IMR-90 (cell line): Measurements from ENCODE around the gene PRR16. TPM values are rescaled to one million over a fixed set of nuclear protein-coding genes. Genes with fewer than 3 reads are reported as not detected.

Experiments
- ATAC-seq: fragments of 200-7000 bp; cut with Tn5 transposase; 2 replicates; pipeline ENCODE4 v1.9.1; 2020; ENCODE audit warnings: low read depth, mild to moderate bottlenecking, moderate library complexity
- BruUV-seq: library from RNA; stranded (reverse); fragments of 400-500 nt; replicated peaks from 2 replicates; lab custom pipeline; 2021; lab: Mats Ljungman, UMichigan
- CTCF ChIA-PET: fragments of 300-600 bp; formaldehyde crosslinking; extraction: SDS; loops from one replicate; lab custom pipeline; 2021; ENCODE audit warnings: antibody characterized with exemption; lab: Yijun Ruan, JAX
- POLR2A ChIA-PET: fragments of 300-600 bp; sonication (Branson Sonifier 250); formaldehyde crosslinking; loops from one replicate; lab custom pipeline; 2022; ENCODE audit warnings: antibody characterized with exemption; ENCODE audit not compliant: unreplicated experiment; lab: Charles Lee
- DNase-seq: peaks from one replicate; pipeline ENCODE4 v3.0.0; 2013
- H2AFZ ChIP-seq: replicated peaks from 2 replicates; pipeline ENCODE3; 2013; ENCODE audit warnings: low read length, mild to moderate bottlenecking; ENCODE audit not compliant: poor library complexity
- H2AK5ac ChIP-seq: 2 replicates; pipeline ENCODE4 v1.6.1; 2013; ENCODE audit warnings: low read depth, low read length, inconsistent platforms
- H2AK9ac ChIP-seq: replicated peaks from 2 replicates; pipeline ENCODE3; 2013; ENCODE audit warnings: mild to moderate bottlenecking, low read depth, low read length, moderate library complexity; ENCODE audit not compliant: poor library complexity
- H2BK120ac ChIP-seq: 2 replicates; pipeline ENCODE4 v1.6.1; 2013; ENCODE audit warnings: low read depth, low read length, inconsistent platforms
- H2BK15ac ChIP-seq: 3 replicates; pipeline ENCODE4 v1.6.1; 2013; ENCODE audit warnings: low read depth, low read length, inconsistent platforms
- H2BK20ac ChIP-seq: 2 replicates; pipeline ENCODE4 v1.6.1; 2013; ENCODE audit warnings: low read depth, mild to moderate bottlenecking, inconsistent platforms, low read length, moderate library complexity
- H2BK5ac ChIP-seq: 2 replicates; pipeline ENCODE4 v1.6.1; 2013; ENCODE audit warnings: mild to moderate bottlenecking, low read depth, low read length, inconsistent platforms; ENCODE audit not compliant: poor library complexity, severe bottlenecking
- H3K14ac ChIP-seq: replicated peaks from 2 replicates; pipeline ENCODE4 v1.6.1; 2013; ENCODE audit warnings: low read depth, low read length, inconsistent platforms
- H3K18ac ChIP-seq: 2 replicates; pipeline ENCODE4 v1.6.1; 2013; ENCODE audit warnings: low read depth, low read length, control low read depth
- H3K23ac ChIP-seq: 2 replicates; pipeline ENCODE4 v1.6.1; 2013; ENCODE audit warnings: low read depth, low read length, inconsistent platforms
- H3K27ac ChIP-seq: 2 replicates; pipeline ENCODE4 v1.5.1; 2013; ENCODE audit warnings: mild to moderate bottlenecking, control low read depth, low read length; ENCODE audit not compliant: insufficient read depth
- H3K27me3 ChIP-seq: 2 replicates; pipeline ENCODE4 v1.6.1; 2013; ENCODE audit warnings: low read length; ENCODE audit not compliant: control insufficient read depth, insufficient read depth
- H3K36me3 ChIP-seq: 2 replicates; pipeline ENCODE4 v1.6.1; 2013; ENCODE audit warnings: low read length, mixed read lengths; ENCODE audit not compliant: control insufficient read depth, insufficient read depth
- H3K4ac ChIP-seq: 2 replicates; pipeline ENCODE4 v1.6.1; 2013; ENCODE audit warnings: low read depth, low read length, inconsistent platforms
- H3K4me1 ChIP-seq: 2 replicates; pipeline ENCODE4 v1.6.1; 2013; ENCODE audit warnings: low read length, mixed read lengths; ENCODE audit not compliant: control insufficient read depth, insufficient read depth
- H3K4me2 ChIP-seq: 2 replicates; pipeline ENCODE4 v1.6.1; 2013; ENCODE audit warnings: low read depth, mild to moderate bottlenecking, control low read depth, low read length, moderate library complexity
- H3K4me3 ChIP-seq: 2 replicates; pipeline ENCODE4 v1.5.1; 2013; ENCODE audit warnings: low read depth, mild to moderate bottlenecking, control low read depth, low read length, moderate library complexity; ENCODE audit not compliant: insufficient read depth
- H3K56ac ChIP-seq: 2 replicates; pipeline ENCODE4 v1.6.1; 2013; ENCODE audit warnings: low read length, inconsistent platforms; ENCODE audit not compliant: insufficient read depth; ENCODE audit errors: extremely low read depth
- H3K79me1 ChIP-seq, 2 experiments: 2 replicates each; pipeline ENCODE4 v1.6.1; 2013; ENCODE audit warnings: low read length in 2 of 2, inconsistent platforms in 1 of 2, low read depth in 1 of 2
- H3K9ac ChIP-seq: 2 replicates; pipeline ENCODE4 v1.6.1; 2013; ENCODE audit warnings: low read depth, low read length, control low read depth
- H3K9me1 ChIP-seq: 2 replicates; pipeline ENCODE4 v1.6.1; 2013; ENCODE audit warnings: low read length, inconsistent platforms; ENCODE audit not compliant: insufficient read depth
- H3K9me3 ChIP-seq: 2 replicates; pipeline ENCODE4 v1.6.1; 2013; ENCODE audit warnings: low read length; ENCODE audit not compliant: control insufficient read depth, insufficient read depth
- H4K20me1 ChIP-seq: 2 replicates; pipeline ENCODE4 v1.6.1; 2013; ENCODE audit warnings: low read length, inconsistent platforms; ENCODE audit not compliant: insufficient read depth
- H4K5ac ChIP-seq: 2 replicates; pipeline ENCODE4 v1.6.1; 2013; ENCODE audit warnings: mild to moderate bottlenecking, low read depth, low read length, control low read depth
- H4K8ac ChIP-seq, 2 experiments: 2 replicates each; pipeline ENCODE4 v1.6.1; 2013; ENCODE audit warnings: low read depth in 2 of 2, low read length in 2 of 2, control low read depth in 1 of 2, inconsistent platforms in 1 of 2
- H4K91ac ChIP-seq: 2 replicates; pipeline ENCODE4 v1.6.1; 2013; ENCODE audit warnings: low read depth, low read length, inconsistent platforms; ENCODE audit not compliant: insufficient read depth
- BHLHE40 ChIP-seq: fragments of 150-350 bp; IDR thresholded peaks from 2 replicates; pipeline ENCODE4 v1.6.1; 2016; ENCODE audit warnings: mild to moderate bottlenecking, low read depth, low read length
- CEBPB ChIP-seq: IDR thresholded peaks from 2 replicates; pipeline ENCODE4 v1.6.1; 2012; ENCODE audit warnings: low read depth, low read length, improper control_type of control experiment
- CHD1 ChIP-seq: IDR thresholded peaks from 2 replicates; pipeline ENCODE4 v1.6.1; 2012; ENCODE audit warnings: low read depth, low read length, improper control_type of control experiment
- FOS ChIP-seq: fragments of 150-350 bp; IDR thresholded peaks from 2 replicates; pipeline ENCODE4 v1.6.1; 2016; ENCODE audit warnings: low read depth, low read length
- MAFK ChIP-seq: IDR thresholded peaks from 2 replicates; pipeline ENCODE4 v1.6.1; 2012; ENCODE audit warnings: low read depth, low read length, improper control_type of control experiment
- MAZ ChIP-seq: IDR thresholded peaks from 2 replicates; pipeline ENCODE4 v1.6.1; 2012; ENCODE audit warnings: low read depth, mild to moderate bottlenecking, low read length, improper control_type of control experiment, moderate library complexity, borderline replicate concordance
- MXI1 ChIP-seq: IDR thresholded peaks from 2 replicates; pipeline ENCODE4 v1.6.1; 2012; ENCODE audit warnings: low read depth, mild to moderate bottlenecking, low read length, moderate library complexity, borderline replicate concordance
- NFE2L2 ChIP-seq: fragments of 150-350 bp; IDR thresholded peaks from 2 replicates; pipeline ENCODE4 v1.6.1; 2016; ENCODE audit warnings: low read depth, mild to moderate bottlenecking, low read length
- POLR2A ChIP-seq: IDR thresholded peaks from 2 replicates; pipeline ENCODE4 v1.6.1; 2012; ENCODE audit warnings: mild to moderate bottlenecking, low read depth, low read length
- RAD21 ChIP-seq: IDR thresholded peaks from 2 replicates; pipeline ENCODE4 v1.6.1; 2012; ENCODE audit warnings: low read length, improper control_type of control experiment
- RCOR1 ChIP-seq: IDR thresholded peaks from 2 replicates; pipeline ENCODE4 v1.6.1; 2012; ENCODE audit warnings: mild to moderate bottlenecking, low read length, improper control_type of control experiment; ENCODE audit not compliant: insufficient replicate concordance
- RFX5 ChIP-seq: IDR thresholded peaks from 2 replicates; pipeline ENCODE4 v1.8.0; 2012; ENCODE audit warnings: low read depth, mild to moderate bottlenecking, low read length, moderate library complexity
- SMC3 ChIP-seq: fragments of 150-350 bp; IDR thresholded peaks from 2 replicates; pipeline ENCODE4 v1.6.1; 2016; ENCODE audit warnings: low read depth, mild to moderate bottlenecking, antibody characterized with exemption, low read length, moderate library complexity
- WGBS, 2 experiments: methylation state at CpG; one replicate each; pipeline versions ENCODE4 v1.1.5 to v1.1.7; 2013; ENCODE audit warnings: missing lambda C conversion rate in 2 of 2; ENCODE audit not compliant: insufficient read length in 1 of 2; ENCODE audit errors: extremely low coverage in 2 of 2; 5-methylcytosine and 5-hydroxymethylcytosine counted together
- dilution Hi-C: fragments of 300-500 bp; cut with HindIII; formaldehyde crosslinking; loops from one replicate; pipeline ENCODE4 v1.14.3; 2018; ENCODE audit warnings: low sequenced_read_pairs; ENCODE audit not compliant: unreplicated experiment
- in situ Hi-C: fragments of 300-500 bp; cut with MboI; formaldehyde crosslinking; loops from 3 replicates; pipeline ENCODE4 v1.14.3; 2019; ENCODE audit warnings: low sequenced_read_pairs, inconsistent platforms, mixed read lengths
- intact Hi-C: fragments of 100-400 bp; cut with micrococcal nuclease; formaldehyde crosslinking; loops from 2 replicates; pipeline ENCODE4 v1.10.0; 2022
- polyA plus RNA-seq, 3 experiments: library from polyadenylated mRNA; depleted of rRNA; stranded (reverse); fragments of >200 nt; gene quantifications; 2 replicates each; pipeline ENCODE4 v1.2.3, GENCODE V29; 2012; ENCODE audit warnings: low replicate concordance in 1 of 3
- total RNA-seq: library from RNA; depleted of rRNA; stranded (reverse); fragments of >200 nt; gene quantifications from 2 replicates; pipeline ENCODE4 v1.2.3, GENCODE V29; 2012
- TF ChIP-seq, protein P1 (sequence below): conservative IDR thresholded peaks from 2 replicates; pipeline ENCODE4 v1.5.1; 2012; ENCODE audit warnings: mild to moderate bottlenecking, low read depth, low read length, improper control_type of control experiment
- TF ChIP-seq, protein P2 (sequence below): fragments of 150-350 bp; IDR thresholded peaks from 2 replicates; pipeline ENCODE4 v1.6.1; 2016; ENCODE audit warnings: low read depth, mild to moderate bottlenecking, low read length, moderate library complexity, borderline replicate concordance
- TF ChIP-seq, protein P3 (sequence below): fragments of 150-350 bp; IDR thresholded peaks from 2 replicates; pipeline ENCODE4 v1.6.1; 2017; ENCODE audit warnings: mild to moderate bottlenecking, antibody characterized with exemption, low read length, low read depth

PRR16 gene
- total and polyA plus RNA-seq, 2 of the 4 experiments (the other 2 are of a cell fraction) = 9.9 to 45.2 TPM

DNA sequence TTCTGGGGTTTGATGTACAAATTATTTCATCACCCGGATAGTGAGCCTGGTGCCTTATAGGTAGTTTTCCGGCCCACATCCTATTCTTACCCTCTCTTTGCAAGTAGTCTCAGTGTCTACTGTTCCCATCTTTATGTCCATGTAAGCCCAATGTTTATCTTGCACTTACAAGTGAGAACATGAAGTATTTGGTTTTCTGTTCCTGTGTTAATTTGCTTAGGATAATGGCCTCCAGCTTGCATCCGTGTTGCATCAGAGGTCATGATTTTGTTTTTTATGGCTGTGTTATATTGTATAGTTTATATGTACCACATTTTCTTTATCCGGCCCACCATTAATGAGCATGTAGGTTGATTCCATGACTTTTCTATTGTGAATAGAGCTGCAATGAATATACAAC, 136.5 kb downstream of the PRR16 start:
- no peak overlapping the region for H2BK5ac ChIP-seq
- no peak overlapping the region for H2AK5ac ChIP-seq
- dilution Hi-C loops = no loop called here
- no peak overlapping the region for H3K9ac ChIP-seq
- H3K36me3 ChIP-seq = no peaks in the 10 kb centered on the region
- H4K91ac ChIP-seq = no peak overlapping the region
- in situ Hi-C loops = no loop called here
- no peaks in the 10 kb centered on the region for H3K27me3 ChIP-seq
- no peak overlapping the region for H3K4me2 ChIP-seq
- no peak overlapping the region for H3K23ac ChIP-seq
- H2BK15ac ChIP-seq = peak overlapping the region; percentile 34; the same call in 1 of the 3 replicates
- no peak overlapping the region for H2AFZ ChIP-seq
- H3K4ac ChIP-seq = no peak overlapping the region
- intact Hi-C loops = no loop called here
- H3K9me3 ChIP-seq = peaks cover 3% of the 10 kb centered on the region; the same call in 1 of the 2 replicates
- TF ChIP-seq MXI1 = no peak
- TF ChIP-seq RFX5 = no peak
- TF ChIP-seq CEBPB = no peak
- no peak for TF ChIP-seq FOS
- TF ChIP-seq POLR2A = no peak
- TF ChIP-seq BHLHE40 = no peak
- TF ChIP-seq CHD1 = no peak
- no peak for TF ChIP-seq SMC3
- no peak for TF ChIP-seq RAD21
- no peak for TF ChIP-seq MAFK
- TF ChIP-seq, protein P1, sequence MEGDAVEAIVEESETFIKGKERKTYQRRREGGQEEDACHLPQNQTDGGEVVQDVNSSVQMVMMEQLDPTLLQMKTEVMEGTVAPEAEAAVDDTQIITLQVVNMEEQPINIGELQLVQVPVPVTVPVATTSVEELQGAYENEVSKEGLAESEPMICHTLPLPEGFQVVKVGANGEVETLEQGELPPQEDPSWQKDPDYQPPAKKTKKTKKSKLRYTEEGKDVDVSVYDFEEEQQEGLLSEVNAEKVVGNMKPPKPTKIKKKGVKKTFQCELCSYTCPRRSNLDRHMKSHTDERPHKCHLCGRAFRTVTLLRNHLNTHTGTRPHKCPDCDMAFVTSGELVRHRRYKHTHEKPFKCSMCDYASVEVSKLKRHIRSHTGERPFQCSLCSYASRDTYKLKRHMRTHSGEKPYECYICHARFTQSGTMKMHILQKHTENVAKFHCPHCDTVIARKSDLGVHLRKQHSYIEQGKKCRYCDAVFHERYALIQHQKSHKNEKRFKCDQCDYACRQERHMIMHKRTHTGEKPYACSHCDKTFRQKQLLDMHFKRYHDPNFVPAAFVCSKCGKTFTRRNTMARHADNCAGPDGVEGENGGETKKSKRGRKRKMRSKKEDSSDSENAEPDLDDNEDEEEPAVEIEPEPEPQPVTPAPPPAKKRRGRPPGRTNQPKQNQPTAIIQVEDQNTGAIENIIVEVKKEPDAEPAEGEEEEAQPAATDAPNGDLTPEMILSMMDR = no peak
- TF ChIP-seq, protein P2, sequence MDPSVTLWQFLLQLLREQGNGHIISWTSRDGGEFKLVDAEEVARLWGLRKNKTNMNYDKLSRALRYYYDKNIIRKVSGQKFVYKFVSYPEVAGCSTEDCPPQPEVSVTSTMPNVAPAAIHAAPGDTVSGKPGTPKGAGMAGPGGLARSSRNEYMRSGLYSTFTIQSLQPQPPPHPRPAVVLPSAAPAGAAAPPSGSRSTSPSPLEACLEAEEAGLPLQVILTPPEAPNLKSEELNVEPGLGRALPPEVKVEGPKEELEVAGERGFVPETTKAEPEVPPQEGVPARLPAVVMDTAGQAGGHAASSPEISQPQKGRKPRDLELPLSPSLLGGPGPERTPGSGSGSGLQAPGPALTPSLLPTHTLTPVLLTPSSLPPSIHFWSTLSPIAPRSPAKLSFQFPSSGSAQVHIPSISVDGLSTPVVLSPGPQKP = no peak
- no peak for TF ChIP-seq MAZ
- TF ChIP-seq RCOR1 = no peak
- no peak for TF ChIP-seq NFE2L2
- TF ChIP-seq, protein P3, sequence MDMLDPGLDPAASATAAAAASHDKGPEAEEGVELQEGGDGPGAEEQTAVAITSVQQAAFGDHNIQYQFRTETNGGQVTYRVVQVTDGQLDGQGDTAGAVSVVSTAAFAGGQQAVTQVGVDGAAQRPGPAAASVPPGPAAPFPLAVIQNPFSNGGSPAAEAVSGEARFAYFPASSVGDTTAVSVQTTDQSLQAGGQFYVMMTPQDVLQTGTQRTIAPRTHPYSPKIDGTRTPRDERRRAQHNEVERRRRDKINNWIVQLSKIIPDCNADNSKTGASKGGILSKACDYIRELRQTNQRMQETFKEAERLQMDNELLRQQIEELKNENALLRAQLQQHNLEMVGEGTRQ = no peak
- no peak overlapping the region for H2AK9ac ChIP-seq
- ChIA-PET CTCF (no interaction called here), POLR2A (no interaction called here)
- peaks cover 11 to 37% of the 10 kb centered on the region in 2 experiments for H3K79me1 ChIP-seq
- DNase-seq = no peak
- ATAC-seq = no peak
- H3K9me1 ChIP-seq = peaks cover 3% of the 10 kb centered on the region
- H3K56ac ChIP-seq = no peak overlapping the region
- H2BK120ac ChIP-seq = no peak overlapping the region; the same call in 1 of the 2 replicates
- H3K18ac ChIP-seq = no peak overlapping the region
- WGBS, 2 experiments = no CpG with 5 or more reads among the region's 4 CpGs
- H3K4me1 ChIP-seq = peaks cover 6% of the 10 kb centered on the region
- no TSS peak for BruUV-seq
- H3K14ac ChIP-seq = no peak overlapping the region
- no peak overlapping the region for H4K8ac ChIP-seq
- no peaks in the 10 kb centered on the region for H4K20me1 ChIP-seq
- no peak overlapping the region for H3K4me3 ChIP-seq
- no peak overlapping the region for H4K5ac ChIP-seq
- no peak overlapping the region for H3K27ac ChIP-seq
- H2BK20ac ChIP-seq = peak overlapping the region; percentile 33; the same call in 1 of the 2 replicates
